ENCODE measurements around the gene DPP4.

The DPP4 gene

DNA sequence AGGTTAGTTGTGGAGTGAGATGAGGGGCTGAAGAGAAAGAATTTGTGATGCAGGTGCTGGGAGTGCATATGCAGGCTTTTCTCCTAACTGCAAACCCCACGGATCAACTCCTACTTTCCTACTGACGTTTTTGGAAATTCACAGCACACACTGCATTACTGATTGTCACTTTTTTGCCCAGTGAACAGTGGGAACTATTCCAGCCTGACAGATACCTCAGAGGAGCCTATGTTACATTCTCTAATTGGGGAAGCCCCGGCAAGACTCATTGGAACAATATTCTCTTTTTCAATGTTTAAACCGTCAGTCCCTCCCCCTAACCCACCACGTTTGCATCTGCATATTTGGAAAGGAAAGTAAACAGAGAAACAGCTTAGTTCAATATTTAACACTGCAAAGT lies 126.2 kb downstream of the DPP4 start:
- H3K27ac ChIP-seq (ENCODE audit: low read length, poor library complexity, severe bottlenecking), result no peak overlapping the region
- H2BK120ac ChIP-seq (ENCODE audit: low read depth, low read length), result no peak overlapping the region
- no peak overlapping the region for H3K14ac ChIP-seq (ENCODE audit: low read length in 2 of 2)
- H3K9ac ChIP-seq (ENCODE audit: low read length), result no peak overlapping the region
- no peak overlapping the region for H3K23ac ChIP-seq (ENCODE audit: low read length in 2 of 2)
- no peaks in the 10 kb centered on the region for H3K27me3 ChIP-seq (ENCODE audit: control insufficient read depth in 1 of 2, insufficient read depth in 1 of 2, low read length in 2 of 2)
- H2BK5ac ChIP-seq (ENCODE audit: low read depth, low read length, poor library complexity, severe bottlenecking), result no peak overlapping the region
- no peak overlapping the region for H2BK15ac ChIP-seq (ENCODE audit: low read depth, poor library complexity, severe bottlenecking)
- no peaks in the 10 kb centered on the region for H3K9me3 ChIP-seq (ENCODE audit: control insufficient read depth, low read length)
- H3K4me3 ChIP-seq (ENCODE audit: insufficient read depth in 1 of 2, low read depth in 1 of 2, low read length in 2 of 2), result no peak overlapping the region
- H3K4me1 ChIP-seq (ENCODE audit: control insufficient read depth, insufficient read depth, low read depth, low read length), result no peaks in the 10 kb centered on the region
- no peak overlapping the region for H2BK12ac ChIP-seq (ENCODE audit: low read length in 2 of 2)
- H2AFZ ChIP-seq (ENCODE audit: low read depth, low read length), result no peak overlapping the region
- H4K8ac ChIP-seq (ENCODE audit: low read length), result no peak overlapping the region
- no peak for DNase-seq
- WGBS, result 17% methylated on average over 2 of the region's 5 CpGs
- H3K18ac ChIP-seq (ENCODE audit: low read depth in 1 of 2, low read length in 2 of 2), result no peak overlapping the region
- no peaks in the 10 kb centered on the region for H3K79me1 ChIP-seq (replicated peaks; ENCODE audit: low read length, poor library complexity, severe bottlenecking)
- H3K4me2 ChIP-seq (ENCODE audit: low read length, poor library complexity, severe bottlenecking), result no peak overlapping the region
- H3K4ac ChIP-seq (ENCODE audit: low read depth in 1 of 2, low read length in 2 of 2), result no peak overlapping the region
- H4K91ac ChIP-seq (ENCODE audit: low read length), result no peak overlapping the region
- no peak overlapping the region for H2AK5ac ChIP-seq (ENCODE audit: low read length, severe bottlenecking)
- H3K36me3 ChIP-seq (ENCODE audit: control insufficient read depth in 1 of 2, insufficient read depth in 2 of 2, low read depth in 1 of 2, low read length in 2 of 2), result no peaks in the 10 kb centered on the region

DNA sequence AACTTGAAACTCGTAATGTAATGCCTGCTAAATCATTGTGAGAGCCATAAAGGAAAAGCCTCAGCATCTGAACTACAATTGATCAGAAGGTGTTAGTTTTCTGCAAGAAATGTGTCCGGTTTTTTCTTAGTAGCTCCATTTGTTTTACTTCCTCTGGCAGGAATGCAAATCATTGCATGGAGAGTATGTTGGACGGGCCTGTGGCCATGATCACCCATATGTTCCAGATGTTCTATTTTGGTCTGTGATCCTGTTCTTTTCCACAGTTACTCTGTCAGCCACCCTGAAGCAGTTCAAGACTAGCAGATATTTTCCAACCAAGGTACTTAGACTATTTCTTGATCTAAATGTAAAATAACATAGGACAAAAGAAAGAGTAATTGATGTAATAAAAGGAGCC lies 126.6 kb downstream of the DPP4 start:
- H3K27ac ChIP-seq (ENCODE audit: low read length, poor library complexity, severe bottlenecking), result no peak overlapping the region
- no peaks in the 10 kb centered on the region for H3K36me3 ChIP-seq (ENCODE audit: control insufficient read depth in 1 of 2, insufficient read depth in 2 of 2, low read depth in 1 of 2, low read length in 2 of 2)
- no peak overlapping the region for H2BK120ac ChIP-seq (ENCODE audit: low read depth, low read length)
- H2BK5ac ChIP-seq (ENCODE audit: low read depth, low read length, poor library complexity, severe bottlenecking), result no peak overlapping the region
- no peak overlapping the region for H3K23ac ChIP-seq (ENCODE audit: low read length in 2 of 2)
- no peak overlapping the region for H3K4me3 ChIP-seq (ENCODE audit: insufficient read depth in 1 of 2, low read depth in 1 of 2, low read length in 2 of 2)
- no peak overlapping the region for H3K9ac ChIP-seq (ENCODE audit: low read length)
- H3K14ac ChIP-seq (ENCODE audit: low read length in 2 of 2), result no peak overlapping the region
- H3K4me2 ChIP-seq (ENCODE audit: low read length, poor library complexity, severe bottlenecking), result no peak overlapping the region
- no peaks in the 10 kb centered on the region for H3K27me3 ChIP-seq (ENCODE audit: control insufficient read depth in 1 of 2, insufficient read depth in 1 of 2, low read length in 2 of 2)
- no peaks in the 10 kb centered on the region for H3K79me1 ChIP-seq (replicated peaks; ENCODE audit: low read length, poor library complexity, severe bottlenecking)
- H2AK5ac ChIP-seq (ENCODE audit: low read length, severe bottlenecking), result no peak overlapping the region
- H2BK15ac ChIP-seq (ENCODE audit: low read depth, poor library complexity, severe bottlenecking), result no peak overlapping the region
- H4K8ac ChIP-seq (ENCODE audit: low read length), result no peak overlapping the region
- no peak overlapping the region for H2AFZ ChIP-seq (ENCODE audit: low read depth, low read length)
- no peaks in the 10 kb centered on the region for H3K4me1 ChIP-seq (ENCODE audit: control insufficient read depth, insufficient read depth, low read depth, low read length)
- no peak overlapping the region for H3K18ac ChIP-seq (ENCODE audit: low read depth in 1 of 2, low read length in 2 of 2)
- whole genome bisulfite sequencing, result 71% methylated on average over 3 of the region's 3 CpGs
- no peak overlapping the region for H3K4ac ChIP-seq (ENCODE audit: low read depth in 1 of 2, low read length in 2 of 2)
- no peak for DNase-seq
- no peak overlapping the region for H2BK12ac ChIP-seq (ENCODE audit: low read length in 2 of 2)
- H4K91ac ChIP-seq (ENCODE audit: low read length), result no peak overlapping the region
- H3K9me3 ChIP-seq (ENCODE audit: control insufficient read depth, low read length), result no peaks in the 10 kb centered on the region

DNA sequence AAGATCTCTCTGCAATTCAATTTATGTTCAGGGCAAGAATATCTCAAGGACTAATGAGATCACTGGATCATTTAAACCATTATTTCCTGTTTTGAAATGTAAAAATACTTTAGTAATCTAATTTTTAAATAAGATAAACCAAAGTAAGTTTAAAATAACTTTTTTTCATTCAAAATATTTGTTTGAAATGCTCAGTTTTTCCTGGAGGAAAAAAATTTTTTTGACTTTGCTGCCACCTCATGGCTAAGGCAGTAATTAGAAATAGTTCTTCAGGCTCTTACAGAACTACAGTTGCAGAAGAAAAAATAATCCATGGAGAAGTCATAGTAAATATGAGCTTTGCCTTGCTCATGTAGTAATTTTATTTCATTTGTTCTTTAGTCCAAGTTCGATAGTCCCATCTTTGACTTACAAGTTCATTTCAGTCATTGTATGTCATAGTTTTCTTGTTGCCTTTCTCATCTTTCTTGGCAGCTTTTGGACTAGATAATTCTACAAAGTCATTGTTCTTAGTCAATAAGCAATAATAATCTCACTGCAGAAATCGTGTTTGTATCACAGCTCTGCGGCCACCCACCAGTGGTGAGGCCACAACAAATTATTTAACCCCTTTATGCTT lies 127.4 kb downstream of the DPP4 start:
- Histone ChIP-seq H3K4me2 (ENCODE audit: low read length, poor library complexity, severe bottlenecking) (no peak overlapping the region), H4K91ac (ENCODE audit: low read length) (no peak overlapping the region), H3K36me3 (ENCODE audit: control insufficient read depth in 1 of 2, insufficient read depth in 2 of 2, low read depth in 1 of 2, low read length in 2 of 2) (no peaks in the 10 kb centered on the region), H3K18ac (ENCODE audit: low read depth in 1 of 2, low read length in 2 of 2) (no peak overlapping the region), H3K9ac (ENCODE audit: low read length) (no peak overlapping the region), H3K27ac (ENCODE audit: low read length, poor library complexity, severe bottlenecking) (no peak overlapping the region), H3K79me1 (replicated peaks; ENCODE audit: low read length, poor library complexity, severe bottlenecking) (no peaks in the 10 kb centered on the region), H3K9me3 (ENCODE audit: control insufficient read depth, low read length) (no peaks in the 10 kb centered on the region), H2BK15ac (ENCODE audit: low read depth, poor library complexity, severe bottlenecking) (no peak overlapping the region), H3K23ac (ENCODE audit: low read length in 2 of 2) (no peak overlapping the region), H2AK5ac (ENCODE audit: low read length, severe bottlenecking) (no peak overlapping the region), H3K4me1 (ENCODE audit: control insufficient read depth, insufficient read depth, low read depth, low read length) (no peaks in the 10 kb centered on the region), H2BK5ac (ENCODE audit: low read depth, low read length, poor library complexity, severe bottlenecking) (no peak overlapping the region), H3K14ac (ENCODE audit: low read length in 2 of 2) (no peak overlapping the region), H3K27me3 (ENCODE audit: control insufficient read depth in 1 of 2, insufficient read depth in 1 of 2, low read length in 2 of 2) (peaks cover 0 to 4% of the 10 kb centered on the region in 2 experiments), H2BK12ac (ENCODE audit: low read length in 2 of 2) (no peak overlapping the region), H2AFZ (ENCODE audit: low read depth, low read length) (no peak overlapping the region), H3K4me3 (ENCODE audit: insufficient read depth in 1 of 2, low read depth in 1 of 2, low read length in 2 of 2) (no peak overlapping the region), H2BK120ac (ENCODE audit: low read depth, low read length) (no peak overlapping the region), H3K4ac (ENCODE audit: low read depth in 1 of 2, low read length in 2 of 2) (no peak overlapping the region), H4K8ac (ENCODE audit: low read length) (no peak overlapping the region)
- WGBS, result 0% methylated on average over 2 of the region's 3 CpGs
- DNase-seq, result peak; percentile 30

GRCh38 chr2:161943011-161943410 lies 131.0 kb downstream of the DPP4 start:
- Histone ChIP-seq H2BK15ac (ENCODE audit: low read depth, poor library complexity, severe bottlenecking) (no peak overlapping the region), H3K14ac (ENCODE audit: low read length in 2 of 2) (no peak overlapping the region), H3K27me3 (ENCODE audit: control insufficient read depth in 1 of 2, insufficient read depth in 1 of 2, low read length in 2 of 2) (peaks cover 9 to 18% of the 10 kb centered on the region in 2 experiments), H3K9me3 (ENCODE audit: control insufficient read depth, low read length) (no peaks in the 10 kb centered on the region), H4K8ac (ENCODE audit: low read length) (no peak overlapping the region), H4K91ac (ENCODE audit: low read length) (no peak overlapping the region), H3K4me2 (ENCODE audit: low read length, poor library complexity, severe bottlenecking) (no peak overlapping the region), H3K79me1 (replicated peaks; ENCODE audit: low read length, poor library complexity, severe bottlenecking) (no peaks in the 10 kb centered on the region), H3K4me3 (ENCODE audit: insufficient read depth in 1 of 2, low read depth in 1 of 2, low read length in 2 of 2) (no peak overlapping the region), H3K27ac (ENCODE audit: low read length, poor library complexity, severe bottlenecking) (no peak overlapping the region), H3K4me1 (ENCODE audit: control insufficient read depth, insufficient read depth, low read depth, low read length) (no peaks in the 10 kb centered on the region), H3K23ac (ENCODE audit: low read length in 2 of 2) (no peak overlapping the region), H3K4ac (ENCODE audit: low read depth in 1 of 2, low read length in 2 of 2) (no peak overlapping the region), H3K36me3 (ENCODE audit: control insufficient read depth in 1 of 2, insufficient read depth in 2 of 2, low read depth in 1 of 2, low read length in 2 of 2) (no peaks in the 10 kb centered on the region), H2BK12ac (ENCODE audit: low read length in 2 of 2) (no peak overlapping the region), H2AK5ac (ENCODE audit: low read length, severe bottlenecking) (no peak overlapping the region), H2BK120ac (ENCODE audit: low read depth, low read length) (no peak overlapping the region), H3K9ac (ENCODE audit: low read length) (no peak overlapping the region), H2BK5ac (ENCODE audit: low read depth, low read length, poor library complexity, severe bottlenecking) (no peak overlapping the region), H3K18ac (ENCODE audit: low read depth in 1 of 2, low read length in 2 of 2) (no peak overlapping the region), H2AFZ (ENCODE audit: low read depth, low read length) (no peak overlapping the region)
- DNase-seq, result no peak
- no CpG with 5 or more reads among the region's 2 CpGs for WGBS
